Myocyte (in vitro differentiated cells): Measurements from ENCODE around the gene EP400. TPM values are rescaled to one million over a fixed set of nuclear protein-coding genes. Genes with fewer than 3 reads are reported as not detected.

Experiments
- DNase-seq: peaks from one replicate; pipeline ENCODE4 v3.0.0-alpha.2; 2012; ENCODE audit warnings: low read depth
- total RNA-seq: library from RNA; depleted of rRNA; stranded (reverse); fragments of >200 nt; gene quantifications from 2 replicates; pipeline ENCODE4 v1.2.3, GENCODE V29; 2014

Gene EP400
- total RNA-seq, 1 donor from 2014 or later: 9.4 TPM

- DNase-seq: no peak
Measured at GRCh38 chr12:131923260-131923659, 26.5 kb upstream of the EP400 start.

DNA sequence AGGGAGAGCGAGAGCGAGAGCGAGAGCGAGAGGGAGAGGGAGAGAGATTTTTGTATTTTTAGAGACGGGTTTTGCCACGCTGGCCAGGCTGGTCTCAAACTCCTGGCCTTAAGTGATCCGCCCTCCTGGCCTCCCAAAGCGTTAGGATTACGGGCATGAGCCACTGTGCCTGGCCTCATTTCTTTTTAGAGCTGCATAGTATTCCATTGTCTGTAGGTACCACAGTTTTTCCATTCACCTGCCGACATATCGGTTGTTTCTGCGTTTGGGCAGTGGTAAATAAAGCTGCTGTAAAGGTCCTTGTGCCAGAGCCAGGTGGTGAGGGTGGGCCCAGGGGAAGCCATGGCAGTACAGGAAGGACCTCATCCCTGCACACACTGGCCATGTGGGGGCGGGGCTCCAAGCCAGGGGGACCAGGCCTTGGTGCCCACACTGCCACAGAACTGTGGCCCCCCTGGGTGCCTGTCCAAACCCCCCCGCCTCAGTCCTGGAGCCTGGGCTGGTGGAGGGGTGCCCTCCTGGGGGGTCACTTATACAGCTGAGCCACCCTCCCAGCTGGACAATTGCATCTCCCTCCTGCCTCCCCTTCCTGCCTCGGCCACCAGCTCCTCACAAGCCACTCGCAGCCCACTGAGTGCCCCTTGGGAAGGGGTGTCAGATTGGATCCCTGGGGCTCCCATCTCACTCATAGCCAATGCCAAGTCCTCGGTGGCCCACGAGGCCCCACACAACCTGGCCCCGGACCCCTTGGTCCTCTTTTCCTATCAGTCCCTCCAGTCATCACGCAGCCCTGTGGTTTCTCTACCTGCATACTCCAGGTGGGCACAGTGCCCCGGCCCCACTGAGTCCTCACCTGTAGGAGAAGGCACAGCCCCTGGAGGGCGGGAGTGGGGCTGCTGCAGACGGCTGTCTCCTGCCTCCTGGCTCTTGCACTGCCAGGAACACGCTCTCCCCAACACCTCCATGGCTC lies 22.3 kb upstream of the EP400 start:
- no peak for DNase-seq

DNA sequence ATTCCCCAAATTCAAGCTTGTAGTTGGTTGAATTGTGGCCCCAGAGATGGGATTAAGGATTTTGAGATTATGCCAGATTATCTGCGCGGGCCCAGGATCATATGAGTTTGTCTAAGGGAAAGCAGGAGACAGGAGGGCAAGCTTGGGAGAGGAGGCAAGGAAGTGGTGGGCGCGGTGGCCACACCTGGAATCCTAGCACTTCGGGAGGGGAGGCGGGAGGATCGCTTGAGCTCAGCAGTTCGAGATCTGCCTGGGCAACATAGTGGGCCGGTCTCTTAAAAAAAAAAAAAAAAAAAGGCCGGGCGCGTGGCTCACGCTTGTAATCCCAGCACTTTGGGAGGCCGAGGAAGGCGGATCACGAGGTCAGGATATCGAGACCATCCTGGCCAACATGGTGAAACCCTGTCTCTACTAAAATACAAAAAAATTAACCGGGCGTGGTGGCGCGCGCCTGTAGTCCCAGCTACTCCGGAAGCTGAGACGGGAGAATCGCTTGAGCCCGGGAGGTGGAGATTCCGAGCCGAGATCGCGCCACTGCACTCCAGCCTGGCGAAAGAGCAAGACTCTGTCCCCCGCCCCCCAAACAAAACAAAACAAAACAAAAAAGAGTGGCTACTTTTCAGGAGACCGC lies 21.5 kb upstream of the EP400 start:
- no peak for DNase-seq

DNA sequence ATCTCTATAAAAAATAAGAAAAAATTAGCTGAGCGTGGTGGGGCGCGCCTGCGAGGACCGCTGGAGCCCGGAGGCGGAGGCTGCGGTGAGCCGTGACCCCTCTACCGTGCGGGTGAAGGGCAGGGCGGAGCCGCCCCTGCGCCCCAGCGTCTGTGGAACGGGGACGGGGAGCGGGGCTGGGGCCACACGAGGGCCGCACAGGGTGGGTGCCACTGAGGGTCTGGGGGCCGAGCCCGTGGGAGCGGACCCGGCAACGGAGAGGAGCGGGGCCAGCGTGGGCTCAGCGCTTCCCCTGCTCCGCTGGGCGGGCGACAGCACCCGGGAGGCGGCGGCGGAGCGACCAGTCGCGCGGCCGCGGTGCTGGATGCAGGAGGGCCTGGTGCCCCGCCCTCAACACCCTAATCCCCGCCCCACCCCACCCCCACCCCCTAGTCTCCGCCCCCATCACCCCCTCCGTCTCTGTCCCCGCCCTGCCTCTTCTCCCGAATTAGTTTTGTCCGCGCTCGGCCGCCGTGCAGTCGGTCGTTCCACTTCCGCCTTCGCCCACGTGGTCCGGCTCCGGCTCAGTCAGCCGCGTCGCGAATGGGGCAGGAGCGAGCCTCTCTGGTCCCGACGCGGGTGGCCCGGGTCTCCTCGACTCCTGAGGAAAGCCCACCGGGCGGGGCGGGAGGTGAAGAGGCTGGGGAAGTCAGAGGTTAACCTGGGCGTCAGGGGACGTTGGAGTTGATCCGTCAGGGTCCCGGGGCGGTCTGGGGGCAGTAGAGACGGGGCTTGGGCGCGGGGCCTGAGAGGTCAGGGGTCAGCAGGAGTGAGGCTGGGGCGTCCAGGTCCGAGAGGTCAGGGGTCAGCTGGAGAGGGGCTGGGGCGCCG lies 20.8 kb upstream of the EP400 start, which contains the start of gene PUS1:
Gene PUS1 (plus strand): TSS at position 566 of the 870 bp plus-strand sequence. CDS start 447 bp downstream, outside the sequence.
- peak; percentile 96 for DNase-seq

DNA sequence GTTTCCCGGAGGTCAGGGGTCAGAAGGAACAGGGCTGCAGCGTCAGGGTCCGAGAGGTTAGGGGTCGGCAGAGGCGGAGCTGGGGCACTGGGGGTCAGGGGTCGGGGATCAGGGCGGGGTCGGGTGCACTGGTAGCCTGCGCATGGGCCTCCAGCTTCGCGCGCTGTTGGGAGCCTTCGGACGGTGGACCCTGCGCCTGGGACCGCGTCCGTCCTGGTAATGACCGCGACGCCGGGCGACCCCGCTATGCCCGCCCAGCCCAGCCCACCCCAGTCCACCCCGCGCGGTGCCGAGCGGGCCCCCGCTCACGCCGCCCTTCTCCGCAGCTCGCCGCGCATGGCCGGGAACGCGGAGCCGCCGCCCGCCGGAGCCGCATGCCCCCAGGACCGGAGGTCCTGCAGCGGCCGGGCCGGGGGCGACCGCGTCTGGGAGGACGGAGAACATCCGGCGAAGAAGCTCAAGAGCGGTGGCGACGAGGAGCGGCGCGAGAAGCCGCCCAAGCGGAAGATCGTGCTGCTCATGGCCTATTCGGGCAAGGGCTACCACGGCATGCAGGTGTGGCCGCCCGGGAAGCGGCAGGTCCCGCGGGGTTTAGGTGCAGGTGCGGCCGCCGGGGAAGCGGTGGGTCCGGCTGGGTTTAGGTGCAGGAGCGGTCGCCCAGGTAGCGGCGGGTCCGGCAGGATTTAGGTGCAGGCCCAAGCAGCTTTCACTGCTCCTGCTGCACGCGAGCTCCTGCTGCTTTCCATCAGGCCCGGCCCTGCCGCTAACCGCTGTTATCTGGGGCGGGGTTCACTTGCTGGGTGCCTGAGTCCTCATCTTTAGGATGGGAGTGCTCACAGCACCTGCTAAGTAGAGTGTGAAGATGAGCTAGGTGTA lies 19.9 kb upstream of the EP400 start:
- peak; percentile 33 for DNase-seq

DNA sequence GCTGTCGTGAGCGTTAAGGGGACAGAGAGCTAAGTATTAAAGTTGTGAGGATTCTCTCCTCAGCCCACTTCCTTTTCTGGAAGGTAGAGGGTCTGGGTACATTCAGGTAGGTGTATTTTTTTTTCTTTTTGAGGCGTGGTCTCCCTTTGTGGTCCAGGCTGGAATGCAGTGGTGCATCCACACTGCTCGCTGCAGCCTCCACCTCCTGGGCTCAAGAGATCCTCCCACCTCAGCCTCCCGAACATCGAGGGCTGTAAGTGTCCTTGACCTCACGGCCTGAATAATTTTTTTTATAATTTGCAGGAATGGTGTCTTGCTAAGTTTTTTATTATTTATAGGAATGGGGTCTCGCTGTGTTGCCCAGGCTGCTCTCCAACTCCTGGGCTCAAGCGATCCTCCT lies 19.2 kb upstream of the EP400 start:
- DNase-seq: no peak

DNA sequence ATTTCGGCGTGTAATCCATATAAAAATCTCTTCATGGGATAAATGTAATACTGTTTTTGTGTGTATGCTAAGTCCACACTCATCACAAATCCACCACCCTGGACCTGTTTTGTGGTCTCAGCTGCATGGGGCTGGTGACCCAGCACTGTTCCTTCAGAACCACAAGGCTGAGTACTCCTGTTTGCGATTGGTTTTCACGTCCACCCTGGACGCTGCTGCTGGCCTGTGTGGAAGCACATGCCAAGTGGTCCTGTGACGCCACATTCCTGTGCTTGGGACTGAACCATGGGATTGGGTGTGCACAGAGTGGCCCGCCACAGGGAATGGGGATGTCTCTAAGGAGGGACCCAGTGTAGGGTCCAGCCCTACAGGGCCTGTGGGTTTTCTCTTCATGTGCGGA lies 16.4 kb upstream of the EP400 start:
- DNase-seq: no peak

- no peak for DNase-seq
Measured at GRCh38 chr12:131934535-131934934, 15.2 kb upstream of the EP400 start.

DNA sequence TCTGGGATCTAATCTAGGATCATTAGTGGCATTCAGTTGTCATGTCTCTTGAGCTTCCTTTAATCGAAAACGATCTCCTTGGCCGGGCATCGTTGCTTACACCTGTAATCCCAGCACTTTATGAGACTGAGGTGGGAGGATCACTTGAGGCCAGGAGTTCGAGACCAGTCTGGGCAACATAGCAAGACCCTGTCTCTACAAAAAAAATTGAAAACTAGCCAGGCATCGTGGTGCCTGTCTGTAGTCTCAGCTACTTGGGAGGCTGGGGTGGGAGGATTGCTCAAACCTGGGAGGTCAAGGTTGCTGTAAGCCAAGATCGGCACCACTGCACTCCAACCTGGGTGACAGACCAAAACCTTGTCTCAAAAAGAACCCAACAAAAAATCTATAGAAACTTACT lies 11.7 kb upstream of the EP400 start:
- no peak for DNase-seq

- no peak for DNase-seq
Measured at GRCh38 chr12:131939007-131939406, 10.7 kb upstream of the EP400 start.

DNA sequence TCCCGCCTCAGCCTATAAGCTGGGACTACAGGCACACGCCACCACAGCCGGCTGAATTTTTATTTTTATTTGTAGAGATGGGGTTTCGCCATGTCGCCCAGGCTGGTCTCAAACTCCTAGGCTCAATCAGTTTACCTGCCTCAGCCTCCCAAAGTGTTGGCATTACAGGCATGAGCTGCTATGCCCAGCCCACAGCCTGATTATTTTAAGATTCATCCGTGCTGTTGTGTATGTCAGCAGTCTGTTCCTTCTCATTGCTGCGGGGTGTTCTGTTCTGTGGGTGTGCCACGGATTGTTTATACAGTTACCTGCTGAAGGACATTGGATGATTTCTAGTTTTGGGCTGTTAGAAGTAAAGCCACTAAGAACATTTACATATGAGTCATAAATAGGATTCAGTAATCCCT lies 9.6 kb upstream of the EP400 start:
- no peak for DNase-seq

DNA sequence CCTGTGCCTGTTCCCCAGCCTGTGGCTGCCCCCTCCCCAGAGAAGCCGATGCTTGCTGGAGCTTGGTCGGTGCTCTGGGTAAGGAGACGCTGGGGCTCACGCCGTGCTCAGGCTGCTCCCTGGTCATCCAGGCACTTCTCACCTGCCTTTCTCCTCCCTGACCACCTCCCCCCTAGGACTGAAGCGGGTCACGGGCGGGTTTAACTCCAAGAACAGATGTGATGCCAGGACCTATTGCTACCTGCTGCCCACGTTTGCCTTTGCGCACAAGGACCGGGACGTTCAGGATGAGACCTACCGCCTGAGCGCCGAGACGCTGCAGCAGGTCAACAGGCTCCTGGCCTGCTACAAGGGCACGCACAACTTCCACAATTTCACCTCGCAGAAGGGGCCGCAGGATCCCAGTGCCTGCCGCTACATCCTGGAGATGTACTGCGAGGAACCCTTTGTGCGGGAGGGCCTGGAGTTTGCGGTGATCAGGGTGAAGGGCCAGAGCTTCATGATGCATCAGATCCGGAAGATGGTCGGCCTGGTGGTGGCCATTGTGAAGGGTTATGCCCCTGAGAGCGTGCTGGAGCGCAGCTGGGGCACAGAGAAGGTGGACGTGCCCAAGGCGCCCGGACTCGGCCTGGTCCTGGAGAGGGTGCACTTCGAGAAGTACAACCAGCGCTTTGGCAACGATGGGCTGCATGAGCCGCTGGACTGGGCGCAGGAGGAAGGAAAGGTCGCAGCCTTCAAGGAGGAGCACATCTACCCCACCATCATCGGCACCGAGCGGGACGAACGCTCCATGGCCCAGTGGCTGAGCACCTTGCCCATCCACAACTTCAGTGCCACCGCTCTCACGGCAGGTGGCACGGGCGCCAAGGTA lies 8.4 kb upstream of the EP400 start:
- no peak for DNase-seq

DNA sequence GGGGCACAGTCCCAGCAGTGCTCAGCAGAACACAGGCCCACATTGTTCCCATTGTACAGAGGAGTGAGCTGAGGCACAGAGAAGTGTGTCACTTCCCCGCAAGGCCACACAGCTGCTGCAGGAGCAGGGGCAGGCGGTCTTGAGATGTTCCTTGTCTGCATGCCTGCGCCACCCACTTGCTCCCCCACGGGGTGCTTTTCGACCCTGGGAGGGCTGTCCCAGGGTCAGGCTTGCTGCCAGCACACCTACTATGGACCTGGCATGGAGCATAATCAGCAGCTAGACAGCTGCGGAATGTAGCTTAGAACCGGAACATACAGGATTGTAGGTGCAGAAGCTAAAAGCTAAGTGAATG lies 7.8 kb upstream of the EP400 start:
- DNase-seq: no peak

DNA sequence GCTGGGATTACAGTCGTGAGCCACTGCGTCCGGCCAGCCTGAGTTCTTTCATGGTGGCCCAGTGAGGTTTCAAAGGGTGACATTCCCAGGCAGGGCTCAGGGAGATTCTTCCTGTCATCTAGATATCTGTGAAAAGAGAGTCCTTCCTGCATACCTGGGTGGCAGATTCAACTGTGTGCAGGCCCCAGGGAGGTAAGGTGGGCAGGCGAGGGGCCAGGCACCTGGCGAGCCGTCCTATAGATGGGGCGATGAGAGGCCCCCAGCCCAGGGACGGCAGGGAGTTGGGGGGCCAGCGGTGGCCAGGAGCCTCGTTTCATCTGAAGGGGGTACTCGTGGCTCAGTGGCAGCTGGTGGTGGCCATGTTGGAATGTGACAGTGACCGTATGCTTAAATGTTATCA lies 7.1 kb upstream of the EP400 start:
- no peak for DNase-seq

- DNase-seq: no peak
Measured at GRCh38 chr12:131943389-131943788, 6.4 kb upstream of the EP400 start.

DNA sequence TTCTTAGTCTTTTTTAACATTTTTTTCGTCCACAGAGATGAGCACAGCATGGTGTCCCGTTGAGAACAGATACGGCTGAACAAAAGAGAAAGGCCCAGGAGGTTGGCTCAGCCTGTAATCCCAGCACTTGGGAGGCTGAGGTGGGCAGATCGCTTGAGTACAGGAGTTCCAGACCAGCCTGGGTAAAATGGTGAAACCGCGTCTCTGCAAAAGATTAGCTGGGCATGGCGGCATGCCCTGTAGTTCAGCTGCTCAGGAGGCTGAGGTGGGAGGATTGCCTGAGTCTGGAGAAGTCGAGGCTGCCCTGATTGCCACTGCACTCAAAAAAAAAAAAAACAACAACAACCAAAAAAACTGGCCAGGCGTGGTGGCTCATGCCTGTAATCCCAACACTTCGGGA lies 5.9 kb upstream of the EP400 start:
- DNase-seq: no peak

GRCh38 chr12:131944601-131945251 lies 5.0 kb upstream of the EP400 start:
- DNase-seq: no peak

DNA sequence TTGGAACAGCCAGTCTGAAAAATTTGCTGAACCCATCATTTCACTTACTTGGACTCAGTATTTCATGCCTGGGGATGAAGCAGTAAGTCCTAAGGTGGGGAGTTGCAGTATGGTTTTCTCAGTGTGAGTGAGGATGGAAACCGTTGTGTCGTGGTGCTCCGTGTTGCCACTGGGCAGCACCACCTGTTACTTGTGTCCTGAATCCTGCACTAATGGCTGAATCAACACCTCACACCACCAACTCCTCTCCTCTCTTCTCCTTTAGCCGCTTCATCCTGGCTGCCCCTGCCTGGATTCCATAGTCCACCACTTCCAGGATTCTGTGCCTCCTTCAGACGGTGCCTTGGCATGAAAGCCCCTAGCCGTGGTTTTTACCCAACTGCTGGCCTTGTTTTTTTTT lies 3.0 kb upstream of the EP400 start:
- no peak for DNase-seq

- no peak for DNase-seq
Measured at GRCh38 chr12:131947482-131948027, 2.2 kb upstream of the EP400 start.
